Ovary (tissue), 9 donors: ENCODE results near the gene KCND3. TPM values are rescaled to one million over a fixed set of nuclear protein-coding genes. Genes with fewer than 3 reads are reported as not detected.

Experiments used
- DNase-seq, 5 donors: peaks; one replicate each; pipeline ENCODE4 v3.0.0-alpha.2; 2019 to 2020
- H3K27ac ChIP-seq, 2 donors: fragments of 200-600 bp; one replicate each; pipeline versions ENCODE4 v1.5.1 to v1.8.0; 2019 to 2022
- H3K27me3 ChIP-seq: fragments of 200-600 bp; one replicate; pipeline ENCODE4 v1.8.0; 2022
- H3K36me3 ChIP-seq: fragments of 200-600 bp; sonication (generic); one replicate; pipeline ENCODE4 v1.5.1; 2019
- H3K4me1 ChIP-seq: one replicate; pipeline ENCODE4 v1.8.1; 2013; ENCODE audit warnings: mild to moderate bottlenecking, moderate library complexity; ENCODE audit not compliant: insufficient read depth
- H3K4me3 ChIP-seq: fragments of 200-600 bp; sonication (generic); one replicate; pipeline ENCODE4 v1.5.1; 2017
- H3K9me3 ChIP-seq, 2 donors: fragments of 200-600 bp in 1 of 2; sonication (generic) in 1 of 2; one replicate each; pipeline versions ENCODE4 v1.5.1 to v1.8.1; 2013 to 2019; ENCODE audit warnings: mild to moderate bottlenecking in 1 of 2, moderate library complexity in 1 of 2
- EP300 ChIP-seq: sonication (generic); formaldehyde crosslinking; IDR thresholded peaks from one replicate; pipeline ENCODE4 v1.6.1; 2017; ENCODE audit warnings: antibody characterized with exemption
- POLR2A ChIP-seq: fragments of 450-650 bp; IDR thresholded peaks from one replicate; pipeline ENCODE4 v1.6.1; 2017; ENCODE audit warnings: antibody characterized with exemption, mild to moderate bottlenecking, moderate library complexity
- WGBS, 3 donors: extraction: QIAGEN DNeasy Blood & Tissue Kit in 1 of 3; methylation state at CpG; one replicate each; pipeline versions ENCODE4 v1.1.5 to v1.1.7; 2013 to 2017; 5-methylcytosine and 5-hydroxymethylcytosine counted together
- intact Hi-C, 4 donors: fragments of 100-400 bp; cut with DNase I; formaldehyde crosslinking; loops; one replicate each; pipeline versions ENCODE4 v1.11.0 to v1.15.1; 2022 to 2023
- polyA plus RNA-seq, 2 donors: library from polyadenylated mRNA; stranded (reverse); fragments of 200-250 nt in 1 of 2; fragments of 350-450 nt in 1 of 2; fragmentation: Illumina TruSeq in 1 of 2; extraction: RNeasy Lipid Tissue Mini Kit (QIAGEN cat#74804) in 1 of 2; gene quantifications; one replicate each; pipeline ENCODE4 v1.2.3, GENCODE V29; 2013 to 2014
- total RNA-seq, 7 donors: library from RNA; depleted of rRNA in 2 of 7; stranded (reverse); fragments of >200 nt in 2 of 7; fragmentation: NEBNext Ultra II Directional in 3 of 7; extraction: Animal tissue kit (Norgen Biotek cat#: 25700) in 3 of 7; gene quantifications; one replicate each; pipeline versions ENCODE4 v1.1.0 to v1.2.4, GENCODE V29; 2016 to 2023
- TF ChIP-seq, protein P1 (sequence below), 3 donors: fragments of 450-650 bp in 2 of 3; fragments of 200-600 bp in 1 of 3; IDR thresholded peaks; one replicate each; pipeline versions ENCODE4 v1.5.1 to v1.8.0; 2016 to 2022; ENCODE audit warnings: antibody characterized with exemption in 3 of 3, mild to moderate bottlenecking in 1 of 3
- donor health status: DM: no; HTN: no; CAD: no; lungs with moderate emphysema.
- donor health status: DM: no; HTN: no; CAD: no.
- donor health status: Bipolar disorder and iron deficiency.
- donor health status: DM: yes; HTN: yes; CAD: no.
- donor health status: DM: no; HTN: no; CAD: no.
- donor health status: DM: yes; HTN: yes; CAD: no.

The KCND3 gene
- total and polyA plus RNA-seq, 9 donors: 0.15 to 6.5 (median 0.60) TPM

DNA sequence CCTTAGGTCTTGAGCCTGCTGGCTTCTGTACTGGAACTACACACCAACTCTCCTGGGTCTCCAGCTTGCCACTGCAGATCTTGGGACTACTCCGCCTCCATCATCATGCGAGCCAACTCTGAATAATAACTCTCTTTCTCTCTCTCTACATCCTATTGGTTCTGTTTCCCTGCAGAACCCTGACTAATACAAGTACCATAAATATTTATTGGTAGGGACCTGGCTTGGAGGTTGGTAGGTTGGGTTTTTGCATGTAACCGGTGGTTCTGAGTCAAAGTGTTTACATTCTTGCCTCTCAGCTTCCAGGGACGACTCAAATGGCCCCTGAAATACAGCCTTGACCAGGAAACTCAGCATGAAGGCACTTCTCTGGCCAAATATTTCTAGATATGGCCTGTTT is 110.4 kb downstream of the KCND3 start:
- Histone ChIP-seq H3K27me3 (no peaks in the 10 kb centered on the region), H3K36me3 (no peaks in the 10 kb centered on the region), H3K9me3 (no peaks in the 10 kb centered on the region), H3K27ac (no peak overlapping the region), H3K4me1 (peaks cover 1% of the 10 kb centered on the region), H3K4me3 (no peak overlapping the region)
- WGBS, 3 donors: 43 to 46% (median 43%) methylated on average over 4 of the region's 4 CpGs
- intact Hi-C loops: no loop called here
- TF ChIP-seq EP300: no peak
- no peak for TF ChIP-seq POLR2A
- TF ChIP-seq, protein P1, sequence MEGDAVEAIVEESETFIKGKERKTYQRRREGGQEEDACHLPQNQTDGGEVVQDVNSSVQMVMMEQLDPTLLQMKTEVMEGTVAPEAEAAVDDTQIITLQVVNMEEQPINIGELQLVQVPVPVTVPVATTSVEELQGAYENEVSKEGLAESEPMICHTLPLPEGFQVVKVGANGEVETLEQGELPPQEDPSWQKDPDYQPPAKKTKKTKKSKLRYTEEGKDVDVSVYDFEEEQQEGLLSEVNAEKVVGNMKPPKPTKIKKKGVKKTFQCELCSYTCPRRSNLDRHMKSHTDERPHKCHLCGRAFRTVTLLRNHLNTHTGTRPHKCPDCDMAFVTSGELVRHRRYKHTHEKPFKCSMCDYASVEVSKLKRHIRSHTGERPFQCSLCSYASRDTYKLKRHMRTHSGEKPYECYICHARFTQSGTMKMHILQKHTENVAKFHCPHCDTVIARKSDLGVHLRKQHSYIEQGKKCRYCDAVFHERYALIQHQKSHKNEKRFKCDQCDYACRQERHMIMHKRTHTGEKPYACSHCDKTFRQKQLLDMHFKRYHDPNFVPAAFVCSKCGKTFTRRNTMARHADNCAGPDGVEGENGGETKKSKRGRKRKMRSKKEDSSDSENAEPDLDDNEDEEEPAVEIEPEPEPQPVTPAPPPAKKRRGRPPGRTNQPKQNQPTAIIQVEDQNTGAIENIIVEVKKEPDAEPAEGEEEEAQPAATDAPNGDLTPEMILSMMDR (IDR thresholded peaks at IDR 0.05): no peak
- no peak for DNase-seq

DNA sequence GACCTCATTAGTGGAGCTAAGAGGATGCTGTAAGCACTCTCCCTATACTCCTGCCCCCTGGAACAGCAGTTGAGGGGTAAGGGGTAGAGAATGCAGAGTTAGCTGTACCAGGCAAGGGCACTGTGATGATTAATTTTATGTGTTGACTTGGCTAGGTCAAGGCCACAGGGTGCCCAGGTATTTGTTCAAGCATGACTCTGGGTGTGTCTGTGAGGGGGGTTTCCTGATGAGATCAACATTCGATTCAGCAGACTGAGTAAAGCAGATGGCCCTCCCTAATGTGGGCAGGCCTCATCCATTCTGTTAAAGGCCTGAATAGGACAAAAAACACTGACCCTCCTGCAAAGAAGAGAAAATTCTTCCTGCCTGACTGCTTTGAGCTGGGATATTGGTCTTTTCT is 110.8 kb downstream of the KCND3 start:
- H3K27me3 ChIP-seq: no peaks in the 10 kb centered on the region
- no peaks in the 10 kb centered on the region for H3K9me3 ChIP-seq
- H3K4me3 ChIP-seq: no peak overlapping the region
- no peak overlapping the region for H3K27ac ChIP-seq
- TF ChIP-seq EP300 (no peak), POLR2A (no peak)
- TF ChIP-seq, protein P1 (IDR thresholded peaks at IDR 0.05): no peak
- peaks cover 1% of the 10 kb centered on the region for H3K4me1 ChIP-seq
- H3K36me3 ChIP-seq: no peaks in the 10 kb centered on the region
- WGBS, 3 donors: 16 to 21% (median 20%) methylated on average over 1 of the region's 1 CpG
- no peak for DNase-seq
- intact Hi-C loops: no loop called here

DNA sequence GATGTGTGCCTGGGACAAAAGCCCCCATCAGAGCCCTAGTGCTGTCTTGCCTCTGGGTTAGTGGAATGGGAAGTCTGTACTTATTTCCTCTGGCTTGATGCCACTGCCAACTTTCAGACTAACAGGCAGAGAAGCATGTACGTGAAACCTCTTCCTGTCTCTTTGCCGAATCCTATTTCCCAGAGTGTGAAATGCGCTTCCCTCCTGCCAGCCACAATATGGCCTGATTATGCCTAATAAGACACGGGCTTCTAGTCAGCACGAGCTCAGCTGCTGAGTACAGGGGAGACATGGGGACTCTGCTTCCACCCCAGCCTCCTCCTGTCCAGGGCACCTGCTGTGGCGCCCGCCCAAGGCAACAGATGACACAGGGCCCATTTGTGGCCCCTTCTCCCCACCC is 111.4 kb downstream of the KCND3 start:
- H3K4me3 ChIP-seq: no peak overlapping the region
- H3K36me3 ChIP-seq: no peaks in the 10 kb centered on the region
- H3K27me3 ChIP-seq: no peaks in the 10 kb centered on the region
- DNase-seq: no peak
- no peaks in the 10 kb centered on the region for H3K9me3 ChIP-seq
- WGBS, 3 donors: 72 to 79% (median 75%) methylated on average over 7 of the region's 7 CpGs
- intact Hi-C loops: no loop called here
- H3K27ac ChIP-seq: no peak overlapping the region
- TF ChIP-seq, protein P1 (IDR thresholded peaks at IDR 0.05): no peak
- TF ChIP-seq POLR2A: no peak
- no peak for TF ChIP-seq EP300
- peaks cover 1% of the 10 kb centered on the region for H3K4me1 ChIP-seq

DNA sequence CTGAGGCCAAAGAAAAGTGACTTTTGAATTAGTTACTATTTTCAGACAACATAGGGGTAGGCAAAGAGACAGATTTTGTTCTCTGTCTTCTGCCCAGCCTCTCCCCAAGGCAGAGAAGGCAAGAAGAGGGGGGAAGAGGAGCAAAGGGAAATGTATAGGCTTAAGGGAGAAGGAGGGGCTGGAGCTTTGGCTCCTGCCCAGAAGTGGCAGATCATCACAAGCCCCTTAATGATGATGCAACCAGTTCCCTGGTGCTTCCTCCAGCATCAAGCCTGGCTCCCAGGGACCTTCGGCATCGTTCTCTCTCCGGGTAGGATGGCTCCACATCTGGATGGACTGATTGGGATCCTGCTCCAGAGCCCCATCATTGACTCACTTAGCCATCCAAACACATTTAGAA is 112.8 kb downstream of the KCND3 start:
- Histone ChIP-seq H3K9me3 (no peaks in the 10 kb centered on the region), H3K4me3 (no peak overlapping the region), H3K27ac (no peak overlapping the region), H3K27me3 (no peaks in the 10 kb centered on the region), H3K36me3 (no peaks in the 10 kb centered on the region), H3K4me1 (no peaks in the 10 kb centered on the region)
- 73 to 93% (median 83%) methylated on average over 3 of the region's 3 CpGs for WGBS, 3 donors
- DNase-seq: no peak
- intact Hi-C loops: no loop called here
- TF ChIP-seq, protein P1 (IDR thresholded peaks at IDR 0.05): no peak
- TF ChIP-seq EP300 (no peak), POLR2A (no peak)

DNA sequence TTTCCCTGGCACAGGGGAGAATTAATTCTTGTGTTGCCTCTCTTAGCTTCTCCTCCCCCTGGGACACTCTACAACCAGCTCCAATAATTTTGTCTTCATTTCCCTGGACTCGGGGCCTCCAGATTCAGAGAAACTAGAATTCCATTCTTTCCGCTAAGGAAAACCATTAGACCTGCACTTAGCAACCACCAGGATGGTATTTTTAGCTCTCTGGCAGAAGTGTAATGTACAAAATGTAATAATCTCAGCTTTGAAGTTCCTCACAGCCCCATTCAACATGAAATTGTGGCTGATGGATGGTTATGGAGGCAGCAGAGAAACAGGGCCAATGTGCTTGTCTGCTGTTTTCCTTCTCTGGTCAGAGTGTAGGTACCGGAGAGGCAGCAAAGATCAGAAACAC is 113.8 kb downstream of the KCND3 start:
- intact Hi-C loops: no loop called here
- DNase-seq: no peak
- Histone ChIP-seq H3K27me3 (no peaks in the 10 kb centered on the region), H3K4me3 (no peak overlapping the region), H3K27ac (no peak overlapping the region), H3K36me3 (no peaks in the 10 kb centered on the region), H3K9me3 (no peaks in the 10 kb centered on the region), H3K4me1 (no peaks in the 10 kb centered on the region)
- WGBS, 3 donors: 79 to 83% (median 80%) methylated on average over 3 of the region's 3 CpGs
- TF ChIP-seq EP300 (no peak), POLR2A (no peak)
- TF ChIP-seq, protein P1 (IDR thresholded peaks at IDR 0.05): no peak
